GM18951 (cell line): ENCODE data around the gene TTLL11.

Experiments used
- POLR2A ChIP-seq: IDR thresholded peaks from 4 replicates; pipeline ENCODE4 v1.6.1; 2011; ENCODE audit warnings: mild to moderate bottlenecking; ENCODE audit not compliant: insufficient read length, insufficient read depth; ENCODE audit errors: extremely low read depth
- in situ Hi-C: fragments of 300-500 bp; cut with MboI; formaldehyde crosslinking; loops from one replicate; pipeline ENCODE4 v1.12.0; 2022; ENCODE audit warnings: low sequenced_read_pairs, mixed read lengths, inconsistent platforms; ENCODE audit not compliant: unreplicated experiment

Gene TTLL11

DNA sequence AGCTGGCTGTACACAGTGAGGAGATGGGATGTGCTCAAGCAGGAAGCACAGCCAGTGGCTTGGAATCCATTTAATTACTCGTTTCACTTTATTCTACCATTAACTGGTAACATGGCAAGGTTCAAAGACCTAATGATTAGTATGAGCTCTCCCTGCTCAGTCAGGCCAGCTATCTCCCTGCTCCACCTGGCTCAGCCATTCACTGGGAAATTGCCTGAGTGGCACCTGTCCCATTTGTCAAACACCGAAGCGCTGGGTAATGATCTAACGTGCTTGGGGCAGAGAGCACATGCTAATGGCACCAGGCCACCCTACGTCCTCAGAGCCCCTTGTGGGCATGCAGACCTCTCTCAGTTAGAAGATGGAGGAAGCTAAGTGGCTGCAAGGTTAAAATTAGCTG lies 162.2 kb downstream of the TTLL11 start:
- in situ Hi-C loops, result no loop called here
- TF ChIP-seq POLR2A, result no peak

DNA sequence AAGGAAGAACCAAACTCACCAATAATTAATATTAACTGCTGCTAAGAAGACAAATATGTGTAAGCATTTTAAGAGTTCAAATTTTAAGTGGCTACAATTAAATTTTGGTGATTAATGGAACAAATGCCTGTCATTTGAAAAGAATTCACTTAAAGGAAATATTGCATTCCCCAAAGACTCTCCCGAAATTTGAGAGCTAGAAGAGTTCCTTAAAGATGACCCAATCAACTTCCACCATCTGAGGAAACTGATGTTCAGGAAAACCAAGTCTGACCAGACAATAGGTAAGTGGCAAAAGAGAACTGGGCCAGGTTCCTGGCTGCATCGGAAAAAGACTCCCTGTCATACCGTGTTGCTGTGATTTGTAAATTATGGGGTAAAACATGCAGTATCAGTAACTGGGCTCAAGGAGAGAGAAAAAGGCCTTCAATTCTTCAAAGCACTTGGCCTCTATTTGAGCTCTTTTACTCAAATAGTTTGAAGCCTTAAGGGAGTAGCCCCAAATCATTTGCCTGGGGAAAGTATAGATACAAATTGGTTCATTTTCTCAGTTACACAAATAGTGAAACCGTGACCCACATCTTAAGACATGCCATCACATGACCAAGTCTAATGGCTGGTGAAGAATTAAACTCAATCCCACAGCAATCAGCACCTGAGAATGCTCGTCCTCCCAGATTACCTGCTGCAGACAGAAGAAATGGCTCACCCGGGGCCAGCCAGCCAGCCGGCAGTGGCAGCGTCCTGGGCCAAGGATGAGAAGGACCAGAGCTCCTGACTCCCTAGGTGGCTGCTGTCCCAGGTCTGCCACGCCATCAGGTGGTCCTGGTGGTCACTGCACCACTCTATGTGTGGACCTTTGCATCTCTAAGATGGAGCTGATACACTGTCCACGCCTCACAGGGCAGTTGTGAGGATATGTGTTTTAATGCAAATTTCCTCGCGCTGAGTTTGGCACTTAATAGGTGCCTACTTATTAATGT lies 162.9 kb downstream of the TTLL11 start:
- TF ChIP-seq POLR2A, result no peak
- in situ Hi-C loops, result no loop called here

DNA sequence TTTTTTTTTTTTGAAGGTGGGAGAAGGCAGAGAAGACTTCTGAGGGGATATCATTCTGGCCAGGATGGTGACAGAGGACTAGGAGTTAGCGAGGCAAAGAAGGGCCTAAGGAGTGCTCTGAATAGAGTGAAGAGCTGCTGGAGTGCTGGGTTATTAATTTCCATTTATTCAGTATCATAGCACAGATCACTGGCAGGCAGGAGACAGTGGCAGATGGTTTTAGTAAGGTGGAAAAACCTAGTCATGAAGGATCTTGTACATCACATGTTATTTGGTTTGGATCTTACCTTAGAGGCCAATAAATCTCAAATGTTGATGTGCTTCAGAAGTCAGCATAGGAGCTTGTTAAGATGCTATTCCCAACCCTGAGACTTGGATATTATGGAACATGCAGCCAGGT lies 165.5 kb downstream of the TTLL11 start:
- TF ChIP-seq POLR2A, result no peak
- in situ Hi-C loops, result no loop called here

DNA sequence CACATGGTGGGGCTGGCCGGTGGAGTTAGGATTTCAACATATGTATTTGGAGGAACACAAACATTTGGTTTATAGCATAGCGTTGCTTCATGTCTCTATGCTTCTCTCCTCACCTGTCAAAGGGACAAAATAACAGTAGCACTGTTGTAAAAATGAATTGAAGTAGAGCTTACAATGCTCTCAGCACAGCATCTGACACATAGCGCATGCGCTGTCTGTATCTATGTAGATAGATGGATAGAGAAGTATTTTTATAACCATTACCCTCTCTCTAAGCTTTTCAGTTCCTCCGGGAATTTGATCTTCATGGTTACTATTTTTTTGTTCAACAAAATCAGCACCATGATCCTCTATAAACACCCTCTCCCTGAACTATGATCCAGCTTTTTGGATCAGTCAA lies 166.0 kb downstream of the TTLL11 start:
- in situ Hi-C loops, result no loop called here
- no peak for TF ChIP-seq POLR2A

DNA sequence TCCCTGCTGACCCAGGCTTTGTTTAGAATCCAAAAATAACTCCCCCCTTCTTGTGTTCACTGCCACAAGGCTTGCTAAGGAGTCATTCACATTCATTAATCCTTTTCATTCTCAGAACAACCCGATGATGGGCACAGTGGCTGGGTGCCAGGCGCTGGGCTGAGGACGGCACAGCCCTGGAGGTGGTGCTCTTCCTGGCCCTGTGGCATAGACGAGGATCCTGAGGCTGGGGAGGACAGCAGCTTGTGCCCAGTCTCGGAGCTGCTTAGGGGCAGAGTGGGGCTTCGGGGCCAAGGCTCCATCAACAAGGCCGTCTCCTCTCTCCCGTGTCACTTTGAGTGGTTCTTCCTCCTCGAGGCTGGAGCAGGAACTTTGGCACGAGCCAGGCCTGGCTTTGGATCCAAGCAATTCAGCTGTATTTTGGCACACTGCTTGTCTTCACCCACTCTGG lies 166.7 kb downstream of the TTLL11 start:
- in situ Hi-C loops, result no loop called here
- no peak for TF ChIP-seq POLR2A

DNA sequence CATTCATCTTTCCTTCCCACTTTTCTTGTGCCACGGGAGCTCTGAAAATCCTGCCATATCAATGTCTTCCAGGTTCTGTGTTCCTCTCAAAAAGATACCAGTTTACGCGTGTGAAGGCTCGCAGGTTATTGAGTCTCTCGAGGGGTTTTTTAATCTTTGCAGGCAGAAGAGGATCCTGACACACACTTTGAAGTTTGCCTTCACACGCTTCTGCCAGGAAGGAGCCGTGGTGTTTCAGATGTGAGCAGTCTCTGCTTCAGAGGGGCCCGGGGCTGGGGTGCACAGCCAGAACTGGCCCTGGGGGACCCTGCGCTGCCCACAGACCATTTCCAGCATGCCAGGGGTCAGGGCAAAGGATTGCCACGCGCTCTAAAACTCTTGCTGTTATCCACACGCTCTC lies 167.2 kb downstream of the TTLL11 start:
- in situ Hi-C loops, result no loop called here
- no peak for TF ChIP-seq POLR2A

DNA sequence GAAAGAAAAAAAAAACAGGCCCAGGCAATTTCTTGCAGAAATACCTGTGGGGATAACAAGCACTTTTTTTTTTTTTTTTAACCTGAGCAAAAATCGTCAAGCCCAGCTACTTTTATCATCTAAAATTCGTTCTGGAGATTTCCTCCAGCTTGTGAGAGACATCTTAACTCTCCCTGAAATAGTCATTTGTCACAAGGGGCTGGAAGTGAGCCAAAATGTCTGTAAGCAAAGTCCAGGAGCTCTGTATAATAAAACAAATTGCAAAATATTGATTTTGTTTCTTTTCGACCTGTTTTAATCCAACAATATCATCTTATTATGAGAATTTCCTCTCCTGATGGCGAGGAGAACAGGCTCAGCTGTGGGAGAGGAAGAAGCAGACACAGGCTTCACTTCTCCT lies 168.4 kb downstream of the TTLL11 start:
- no peak for TF ChIP-seq POLR2A
- in situ Hi-C loops, result no loop called here

DNA sequence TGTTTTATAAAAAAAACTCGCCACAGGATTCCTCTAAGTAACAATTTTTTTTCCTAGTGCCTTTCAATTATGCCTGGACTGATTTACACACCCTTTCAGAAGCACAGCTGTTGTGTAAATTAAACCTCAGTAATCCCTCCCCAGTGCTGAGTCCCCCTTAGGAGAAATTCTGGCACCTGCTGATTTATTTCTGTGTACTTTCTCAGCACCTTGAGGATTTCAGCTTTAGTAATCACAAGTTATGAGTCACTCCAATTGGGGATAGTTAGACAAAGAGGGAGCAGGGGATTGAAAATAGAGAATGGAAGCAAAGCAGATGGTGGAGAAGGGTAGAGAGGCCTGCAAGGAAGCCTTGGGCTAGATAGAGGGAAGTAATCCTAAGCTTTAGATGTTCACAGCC lies 171.7 kb downstream of the TTLL11 start:
- TF ChIP-seq POLR2A, result no peak
- in situ Hi-C loops, result no loop called here

DNA sequence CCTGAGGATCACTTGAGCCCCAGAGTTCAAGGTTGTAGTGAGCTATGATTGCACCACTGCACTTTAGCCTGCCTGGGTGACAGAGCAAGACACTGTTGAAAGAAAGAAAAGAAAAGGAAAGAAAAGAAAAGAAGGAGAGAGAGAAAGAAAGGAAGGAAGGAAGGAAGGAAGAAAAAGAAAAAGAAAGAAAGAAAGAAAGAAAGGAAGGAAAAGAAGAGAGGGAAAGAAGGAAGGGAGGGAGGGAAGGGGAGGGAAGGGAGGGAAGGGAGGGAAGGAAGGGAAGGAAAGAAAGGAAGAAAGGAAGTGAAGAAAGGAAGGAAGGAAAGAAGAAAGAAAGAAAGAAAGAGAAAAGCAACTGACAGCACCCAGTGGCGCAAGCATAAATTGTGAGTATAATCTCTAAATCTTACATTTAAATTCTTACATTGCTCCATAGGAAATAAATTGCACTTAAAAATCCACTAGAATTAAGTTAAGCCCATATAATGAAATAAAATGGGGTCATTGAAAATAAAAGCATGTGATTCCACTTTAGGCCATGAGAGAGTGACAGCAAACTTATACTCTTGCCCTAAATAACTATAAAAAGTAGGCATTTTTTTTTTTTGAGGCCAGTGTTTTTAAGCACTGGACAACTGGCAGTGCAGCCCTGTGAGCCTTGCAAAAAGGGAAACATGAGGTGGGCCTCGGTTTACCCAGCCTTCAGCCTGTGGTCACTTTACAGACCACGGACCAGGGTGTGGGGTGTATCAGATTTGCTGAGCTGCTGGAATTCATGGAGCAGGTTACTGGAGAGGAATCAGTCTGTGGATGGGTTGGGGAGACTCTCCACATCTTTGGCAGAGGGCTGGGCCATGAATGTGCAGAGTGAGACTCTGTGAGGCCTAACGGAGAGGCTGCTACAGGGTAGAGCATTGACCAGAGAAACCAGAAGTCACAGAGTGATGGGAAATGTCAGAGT lies 175.5 kb downstream of the TTLL11 start:
- in situ Hi-C loops, result no loop called here
- TF ChIP-seq POLR2A, result no peak

DNA sequence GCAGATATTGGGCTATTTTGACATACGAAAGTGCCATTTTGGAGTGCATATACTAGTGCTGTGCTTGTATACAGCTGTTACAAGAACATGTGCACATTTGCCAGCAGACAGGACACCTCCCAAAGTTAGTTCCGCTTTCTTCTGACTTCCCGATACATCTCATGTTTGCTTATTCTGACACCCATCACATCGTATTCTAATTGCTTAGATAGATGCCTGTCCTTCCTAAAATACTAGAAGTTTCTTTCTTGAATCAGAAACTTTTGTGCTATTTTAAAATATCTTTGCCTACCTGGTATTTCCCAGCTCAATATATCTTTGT lies 177.8 kb downstream of the TTLL11 start:
- in situ Hi-C loops, result no loop called here
- TF ChIP-seq POLR2A, result no peak

DNA sequence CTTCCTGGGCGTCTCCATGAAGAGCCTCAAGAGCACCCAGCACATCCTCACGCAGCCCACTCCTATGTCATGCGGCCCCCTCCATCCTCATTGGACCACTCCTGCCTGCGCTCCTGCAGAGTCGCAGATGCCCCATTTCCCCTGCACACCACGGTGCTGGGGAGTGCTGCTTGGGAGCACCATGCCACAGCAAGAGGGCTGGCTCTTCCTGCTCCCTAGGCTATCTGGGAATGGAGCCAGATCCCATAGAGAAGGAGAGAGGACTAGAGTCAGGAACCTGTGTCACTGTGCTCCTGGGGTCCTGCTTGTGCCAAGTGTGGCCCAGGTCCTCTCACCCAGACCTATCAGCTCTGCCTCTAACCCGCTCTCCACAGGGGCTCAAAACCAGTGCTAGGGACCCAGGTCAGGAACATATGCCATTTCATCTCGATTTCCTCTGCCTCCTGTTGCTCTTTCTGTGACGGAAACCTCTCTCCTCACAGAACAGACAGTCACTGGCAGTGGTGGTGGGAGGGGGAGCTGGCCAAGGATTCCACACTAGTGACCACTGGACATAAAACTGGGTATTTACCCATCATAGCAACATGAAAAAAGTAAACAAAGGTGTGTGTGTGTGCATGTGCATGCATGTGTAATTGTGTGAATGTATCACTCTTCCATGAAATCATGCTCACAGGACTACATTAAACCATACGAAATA lies 178.4 kb downstream of the TTLL11 start:
- in situ Hi-C loops, result no loop called here
- no peak for TF ChIP-seq POLR2A

DNA sequence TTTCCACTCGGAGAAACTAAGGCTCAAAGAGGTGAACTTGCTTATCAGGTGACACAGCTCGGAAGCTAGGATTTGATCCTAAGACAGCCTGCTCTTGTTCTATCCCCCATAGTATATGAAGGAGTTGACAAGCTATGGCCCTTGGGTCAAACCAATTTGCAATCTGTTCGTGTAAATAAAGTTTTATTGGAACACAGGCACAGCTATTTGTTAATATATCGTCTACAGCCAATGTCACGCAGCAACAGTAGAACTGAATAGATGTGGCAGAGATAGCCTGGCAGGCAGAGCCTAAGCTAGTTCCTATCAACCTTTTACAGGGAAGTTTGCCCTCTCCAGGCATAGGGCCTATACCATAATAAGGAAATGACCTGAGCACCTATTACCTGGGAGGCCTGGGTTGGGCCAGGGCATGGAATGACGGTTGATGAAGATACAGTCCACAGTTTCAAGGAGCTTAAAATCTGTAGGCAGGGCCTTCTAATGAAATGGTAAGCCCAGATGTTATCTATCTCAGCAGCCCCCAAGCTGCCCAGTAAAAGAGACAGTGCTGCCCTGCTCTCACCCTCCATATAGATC lies 179.0 kb downstream of the TTLL11 start:
- in situ Hi-C loops, result no loop called here
- TF ChIP-seq POLR2A, result no peak
